H1 (cell line): ENCODE data around the gene PCDHGB3. TPM values are rescaled to one million over a fixed set of nuclear protein-coding genes. Genes with fewer than 3 reads are reported as not detected.

Source experiments
- CREB1 ChIP-seq: IDR thresholded peaks from 2 replicates; pipeline ENCODE4 v1.6.1; 2012; ENCODE audit warnings: inconsistent platforms
- HDAC2 ChIP-seq, 2 experiments: fragments of 300-600 bp in 1 of 2; sonication (generic) in 1 of 2; IDR thresholded peaks; 2 replicates each; pipeline ENCODE4 v1.6.1; 2011 to 2012; ENCODE audit warnings: low read depth in 2 of 2, low read length in 2 of 2, mild to moderate bottlenecking in 2 of 2, moderate library complexity in 2 of 2, borderline replicate concordance in 1 of 2, inconsistent platforms in 1 of 2
- NRF1 ChIP-seq: IDR thresholded peaks from 2 replicates; pipeline ENCODE4 v1.6.1; 2011; ENCODE audit warnings: mild to moderate bottlenecking, low read depth, low read length, improper control_type of control experiment
- PHF8 ChIP-seq: fragments of 200-600 bp; sonication (generic); conservative IDR thresholded peaks from 2 replicates; pipeline ENCODE4 v1.7.1; 2012; ENCODE audit warnings: low read depth, mild to moderate bottlenecking, inconsistent platforms, low read length, moderate library complexity
- POLR2A ChIP-seq, 2 experiments: IDR thresholded peaks; 1 replicate in 1 of 2; 2 replicates in 1 of 2; pipeline ENCODE4 v1.6.1; 2011; ENCODE audit warnings: low read depth in 2 of 2, low read length in 2 of 2, mild to moderate bottlenecking in 2 of 2; ENCODE audit errors: control extremely low read depth in 1 of 2
- TAF1 ChIP-seq: IDR thresholded peaks from 2 replicates; pipeline ENCODE4 v1.6.1; 2011; ENCODE audit warnings: mild to moderate bottlenecking, low read depth, low read length
- TAF7 ChIP-seq: optimal IDR thresholded peaks from 2 replicates; pipeline ENCODE3; 2011; ENCODE audit warnings: low read depth, mild to moderate bottlenecking, inconsistent platforms, low read length, moderate library complexity, borderline replicate concordance
- TEAD4 ChIP-seq: IDR thresholded peaks from 2 replicates; pipeline ENCODE4 v1.6.1; 2012; ENCODE audit warnings: low read depth, low read length, inconsistent platforms, mixed read lengths
- polyA plus RNA-seq, 7 experiments: library from polyadenylated mRNA; depleted of rRNA in 3 of 7; stranded (reverse) in 5 of 7; unstranded in 2 of 7; fragments of >200 nt in 5 of 7; fragments of 200-250 nt in 2 of 7; gene quantifications; 1 replicate in 5 of 7; 2 replicates in 1 of 7; 4 replicates in 1 of 7; pipeline versions ENCODE4 v1.2.1 to v1.2.3, GENCODE V29; 2011 to 2013; ENCODE audit warnings: missing spikeins in 2 of 7, mixed read lengths in 2 of 7
- total RNA-seq: library from RNA; stranded (reverse); fragmentation: NEBNext Ultra II Directional; extraction: Animal tissue kit (Norgen Biotek cat#: 25700); gene quantifications from 2 replicates; pipeline ENCODE4 v1.2.1, GENCODE V29; 2021
- TF ChIP-seq, protein P1 (sequence below), 3 experiments: IDR thresholded peaks; 1 replicate in 2 of 3; 2 replicates in 1 of 3; pipeline versions ENCODE4 v1.5.1 to v1.6.1; 2011; ENCODE audit warnings: low read length in 3 of 3, mild to moderate bottlenecking in 3 of 3, inconsistent platforms in 2 of 3, low read depth in 1 of 3, moderate library complexity in 1 of 3; ENCODE audit not compliant: insufficient read depth in 1 of 3; ENCODE audit errors: control extremely low read depth in 1 of 3

The PCDHGB3 gene
- total and polyA plus RNA-seq, 2 of the 8 experiments (the other 6 are each of a cell fraction or from before 2014, with no cell fraction given): 1.6 to 1.9 TPM

DNA sequence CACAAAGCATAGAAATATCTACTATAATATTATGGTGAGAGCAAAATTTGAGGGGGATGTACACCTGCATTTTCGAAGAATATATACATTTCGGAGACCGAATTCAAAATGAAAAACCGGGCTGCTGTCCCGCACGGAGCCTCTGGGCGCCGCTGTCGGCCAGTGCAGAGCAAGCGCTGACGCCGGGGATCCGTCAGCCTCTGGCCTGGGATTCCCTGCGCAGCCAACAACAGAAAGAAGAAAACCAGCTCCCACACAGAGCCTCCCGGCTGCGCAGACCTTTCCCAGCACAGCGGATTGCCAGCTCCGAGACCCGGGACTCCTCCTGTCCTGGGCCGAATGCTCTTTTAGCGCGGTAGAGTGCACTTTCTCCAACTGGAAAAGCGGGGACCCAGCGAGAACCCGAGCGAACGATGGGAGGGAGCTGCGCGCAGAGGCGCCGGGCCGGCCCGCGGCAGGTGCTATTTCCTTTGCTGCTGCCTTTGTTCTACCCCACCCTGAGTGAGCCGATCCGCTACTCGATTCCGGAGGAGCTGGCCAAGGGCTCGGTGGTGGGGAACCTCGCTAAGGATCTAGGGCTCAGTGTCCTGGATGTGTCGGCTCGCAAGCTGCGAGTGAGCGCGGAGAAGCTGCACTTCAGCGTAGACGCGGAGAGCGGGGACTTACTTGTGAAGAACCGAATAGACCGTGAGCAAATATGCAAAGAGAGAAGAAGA is 37.9 kb downstream of the PCDHGB3 start, which contains the start of gene PCDHGB6 (continued):
- peak; percentile 56; the same call in 1 of the 2 replicates for TF ChIP-seq CREB1
- TF ChIP-seq, protein P1, sequence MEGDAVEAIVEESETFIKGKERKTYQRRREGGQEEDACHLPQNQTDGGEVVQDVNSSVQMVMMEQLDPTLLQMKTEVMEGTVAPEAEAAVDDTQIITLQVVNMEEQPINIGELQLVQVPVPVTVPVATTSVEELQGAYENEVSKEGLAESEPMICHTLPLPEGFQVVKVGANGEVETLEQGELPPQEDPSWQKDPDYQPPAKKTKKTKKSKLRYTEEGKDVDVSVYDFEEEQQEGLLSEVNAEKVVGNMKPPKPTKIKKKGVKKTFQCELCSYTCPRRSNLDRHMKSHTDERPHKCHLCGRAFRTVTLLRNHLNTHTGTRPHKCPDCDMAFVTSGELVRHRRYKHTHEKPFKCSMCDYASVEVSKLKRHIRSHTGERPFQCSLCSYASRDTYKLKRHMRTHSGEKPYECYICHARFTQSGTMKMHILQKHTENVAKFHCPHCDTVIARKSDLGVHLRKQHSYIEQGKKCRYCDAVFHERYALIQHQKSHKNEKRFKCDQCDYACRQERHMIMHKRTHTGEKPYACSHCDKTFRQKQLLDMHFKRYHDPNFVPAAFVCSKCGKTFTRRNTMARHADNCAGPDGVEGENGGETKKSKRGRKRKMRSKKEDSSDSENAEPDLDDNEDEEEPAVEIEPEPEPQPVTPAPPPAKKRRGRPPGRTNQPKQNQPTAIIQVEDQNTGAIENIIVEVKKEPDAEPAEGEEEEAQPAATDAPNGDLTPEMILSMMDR (IDR thresholded peaks at IDR 0.05; ENCODE audit: control extremely low read depth in 1 of 3, insufficient read depth in 1 of 3, low read depth in 1 of 3, low read length in 3 of 3): peak; percentile 72 to 91 (median 78)
- peak; percentile 23 for TF ChIP-seq TAF7
- TF ChIP-seq TAF1: 0 out of 2 replicates have a peak, but pooled peaks have one; percentile 58
- TF ChIP-seq HDAC2 (IDR thresholded peaks at IDR 0.05; ENCODE audit: borderline replicate concordance in 1 of 2, low read depth in 2 of 2, low read length in 2 of 2): 0 out of 4 replicates have a peak, but pooled peaks of 1 of the 2 experiments have one; percentile 68
- TF ChIP-seq TEAD4: 0 out of 2 replicates have a peak, but pooled peaks have one; percentile 8
- peak in 1 of 2 experiments; percentile 30; a peak in 1 of 3 replicates for TF ChIP-seq POLR2A (IDR thresholded peaks at IDR 0.05; ENCODE audit: control extremely low read depth in 1 of 2, low read depth in 2 of 2, low read length in 2 of 2)
- peak; percentile 40; the same call in 1 of the 2 replicates for TF ChIP-seq PHF8
- peak; percentile 34; the same call in 1 of the 2 replicates for TF ChIP-seq NRF1
